HG03439 (cell line): ENCODE results near the gene MAGI2.

Source experiments
- ATAC-seq: cut with Tn5 transposase; IDR thresholded peaks from one replicate; pipeline ENCODE4 v1.9.1; 2021; ENCODE audit warnings: mild to moderate bottlenecking, moderate library complexity; ENCODE audit not compliant: unreplicated experiment

The MAGI2 gene

DNA sequence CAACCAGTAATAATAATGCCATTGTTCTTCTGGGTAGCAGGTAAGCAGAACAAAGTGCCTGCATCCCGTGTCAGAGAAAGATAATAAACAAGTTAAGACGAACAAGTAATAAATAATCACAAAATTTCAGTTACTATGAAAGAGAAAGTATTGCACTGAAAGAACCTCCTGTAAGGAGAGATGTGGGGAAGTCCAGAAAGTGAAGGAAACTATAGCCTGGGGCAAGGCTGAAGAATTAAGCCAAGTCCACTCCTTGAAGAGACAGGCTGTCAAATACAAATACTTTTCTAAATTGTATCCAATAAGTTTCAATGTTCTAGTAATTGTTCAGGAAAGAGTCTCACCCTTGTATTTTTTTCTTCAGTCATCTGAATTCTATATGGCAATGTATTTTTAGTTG, 611.4 kb downstream of the MAGI2 start:
- no peak for ATAC-seq

DNA sequence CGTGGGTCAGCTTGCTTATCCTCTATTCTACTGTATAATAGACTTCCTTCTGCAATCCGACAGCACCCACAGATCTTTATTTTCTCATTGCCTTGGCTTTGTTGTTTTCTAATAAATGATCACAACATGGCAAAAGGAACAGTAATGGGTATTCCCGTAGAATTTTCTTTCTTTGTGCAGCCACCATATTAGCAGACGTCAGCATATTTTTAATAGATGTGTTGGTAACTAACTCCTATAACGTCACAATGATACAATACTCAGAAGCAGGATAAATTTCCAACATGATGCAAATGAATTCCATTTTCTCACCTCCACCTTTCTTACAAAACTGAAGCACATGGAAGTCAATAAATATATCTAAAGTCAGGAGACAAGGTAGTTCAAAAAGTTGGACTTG, 617.6 kb downstream of the MAGI2 start:
- no peak for ATAC-seq

DNA sequence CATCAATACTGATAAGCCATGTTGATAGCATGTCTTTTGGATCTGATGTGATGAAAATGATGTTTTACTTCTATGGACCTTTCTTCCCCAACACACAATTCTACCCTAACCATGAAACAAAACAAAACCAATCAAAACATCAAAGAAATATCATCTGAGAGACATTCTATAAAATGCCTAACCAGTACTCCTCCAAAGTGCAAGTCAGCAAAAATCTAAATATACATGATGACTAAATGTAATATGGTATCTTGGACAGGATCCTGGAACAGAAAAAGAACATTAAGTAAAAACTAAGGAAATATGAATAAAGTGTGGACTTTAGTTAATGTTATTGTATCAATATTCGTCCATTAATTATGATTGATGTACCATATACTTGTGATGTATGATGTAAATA, 625.1 kb downstream of the MAGI2 start:
- ATAC-seq, result no peak

DNA sequence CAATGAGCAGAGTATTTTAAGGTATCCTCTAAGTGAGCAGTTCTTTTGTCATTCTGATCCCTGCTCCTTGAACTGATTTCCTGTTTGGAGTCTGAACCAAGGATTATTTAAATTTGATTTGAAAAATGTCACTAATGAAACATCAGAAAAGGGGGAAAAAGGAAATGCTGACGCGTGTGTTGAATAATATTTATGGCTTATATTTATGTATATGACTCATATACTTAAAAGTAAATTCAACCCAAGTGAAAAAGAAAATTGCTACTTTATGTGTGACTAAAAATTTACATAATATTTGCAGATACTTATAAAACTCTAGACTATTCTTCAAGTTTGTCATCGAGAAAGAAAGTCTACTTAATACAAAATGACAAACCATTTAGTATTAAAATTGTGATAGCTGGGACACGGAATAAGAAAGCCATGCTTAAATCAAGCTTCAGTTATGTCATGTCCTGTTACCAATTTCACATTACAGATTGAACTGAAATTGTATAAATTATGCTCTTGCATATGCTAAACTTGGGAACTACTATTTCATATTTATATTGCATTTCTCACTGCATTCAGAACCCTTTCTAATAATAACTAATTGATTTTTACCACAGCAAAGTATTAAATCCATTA, 649.9 kb downstream of the MAGI2 start:
- ATAC-seq, result no peak

DNA sequence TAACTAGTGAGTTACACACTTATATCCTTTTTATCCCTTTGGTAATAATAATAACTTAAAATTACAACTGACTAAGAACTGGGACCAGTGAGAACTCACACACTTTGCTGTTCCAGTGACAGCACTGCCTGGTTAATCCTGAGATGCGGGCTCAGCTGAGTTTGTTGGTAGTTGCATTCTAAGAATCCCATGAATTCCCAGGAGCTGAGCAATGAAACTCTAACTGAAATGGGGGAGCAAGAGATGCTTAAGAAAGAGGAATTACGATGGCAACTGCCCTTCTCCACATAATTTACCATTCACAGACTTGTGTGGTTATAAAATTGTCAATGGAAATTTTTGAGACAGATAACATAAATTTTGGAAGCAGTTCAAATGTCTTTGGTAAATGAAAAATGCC, 659.4 kb downstream of the MAGI2 start:
- ATAC-seq, result no peak

DNA sequence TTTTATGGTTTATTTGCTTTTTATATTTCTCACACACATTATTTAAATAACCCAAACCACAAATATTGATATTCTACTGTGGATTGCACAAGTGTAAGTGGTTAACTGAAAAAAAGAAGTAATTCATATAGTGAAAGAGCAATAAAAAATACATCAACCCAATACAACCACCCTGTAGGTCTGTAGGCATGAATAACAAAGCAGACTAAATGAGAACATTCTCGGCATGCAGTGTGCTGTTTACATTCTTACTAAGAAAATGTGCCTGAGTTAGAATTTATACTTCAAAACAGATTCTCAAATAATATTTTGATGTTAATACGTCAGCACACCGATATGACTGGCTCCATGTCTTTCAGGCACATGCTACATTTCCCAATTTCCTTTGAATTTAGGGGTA, 660.8 kb downstream of the MAGI2 start:
- ATAC-seq, result no peak

DNA sequence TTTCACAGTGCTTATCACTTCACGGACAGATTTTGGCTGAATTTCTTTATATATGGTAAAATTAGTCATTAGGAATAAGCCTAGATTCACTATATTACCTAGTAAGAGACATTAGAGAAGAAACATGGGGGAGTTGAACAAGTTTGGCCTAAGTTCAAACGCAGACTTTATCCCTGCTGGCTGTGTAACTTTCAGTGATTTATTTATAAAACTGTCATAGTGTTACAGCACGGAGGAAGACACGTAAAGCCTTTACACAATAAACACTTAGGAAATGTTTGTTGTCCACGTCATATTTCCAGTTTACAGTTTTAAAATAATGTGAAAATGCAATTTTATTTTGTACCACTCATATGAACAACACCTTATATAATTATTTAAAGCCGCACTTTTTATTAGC, 661.5 kb downstream of the MAGI2 start:
- no peak for ATAC-seq

DNA sequence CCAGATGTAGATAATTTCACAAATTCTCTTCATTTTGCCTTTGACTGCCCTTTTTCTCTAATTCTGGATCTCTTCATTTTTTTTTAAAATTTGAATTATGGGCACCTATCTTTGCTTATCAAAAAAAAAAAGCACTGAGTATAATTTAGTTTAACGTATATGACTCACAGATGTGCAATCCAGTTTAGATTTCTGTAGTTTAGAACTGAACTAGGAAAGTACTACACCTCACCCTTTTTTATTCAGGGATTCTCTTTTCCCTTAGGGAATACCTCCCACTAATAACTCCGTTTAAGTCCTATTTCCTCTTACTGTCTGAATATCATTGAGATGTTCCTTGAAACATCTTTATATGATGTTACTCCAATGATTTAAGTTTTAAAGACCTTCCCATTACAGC, 665.0 kb downstream of the MAGI2 start:
- ATAC-seq, result no peak

DNA sequence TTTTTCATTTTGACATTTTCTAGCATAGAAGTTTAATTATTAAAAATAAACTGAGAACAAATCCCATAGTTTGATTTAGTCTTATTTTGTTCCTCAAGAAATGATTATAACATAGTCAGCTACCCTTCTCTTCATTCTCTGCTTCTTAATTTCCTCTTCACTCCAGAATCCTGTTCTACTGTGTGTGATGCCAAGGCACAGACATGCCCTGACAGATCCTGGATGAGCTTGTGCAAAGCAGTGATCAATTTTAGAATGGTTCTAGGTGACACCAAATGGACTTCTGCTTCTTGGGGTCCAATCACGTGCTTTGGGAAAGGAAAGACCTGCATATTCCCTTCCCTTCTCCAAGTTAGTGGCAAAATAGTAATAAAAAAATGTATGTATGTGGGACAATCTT, 665.6 kb downstream of the MAGI2 start:
- ATAC-seq, result no peak

DNA sequence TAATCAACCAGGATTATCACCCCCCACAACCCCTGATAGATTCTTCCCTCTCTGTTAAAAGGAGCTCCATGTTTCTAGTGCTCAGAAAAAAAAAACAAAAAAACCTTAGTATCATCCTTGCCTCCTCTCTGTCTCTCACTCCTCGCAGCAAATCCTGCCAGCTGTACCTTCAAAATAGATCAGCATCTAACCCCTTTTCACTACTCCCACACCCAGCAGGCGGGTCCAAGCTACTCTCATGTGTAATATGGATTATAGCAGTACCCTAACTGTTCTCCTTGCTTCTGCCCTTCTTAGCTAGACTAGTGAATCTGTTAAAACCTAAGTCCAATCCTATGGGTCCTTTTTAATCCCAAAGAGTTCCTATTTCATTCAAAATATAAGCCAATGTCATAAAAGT, 667.4 kb downstream of the MAGI2 start:
- no peak for ATAC-seq

DNA sequence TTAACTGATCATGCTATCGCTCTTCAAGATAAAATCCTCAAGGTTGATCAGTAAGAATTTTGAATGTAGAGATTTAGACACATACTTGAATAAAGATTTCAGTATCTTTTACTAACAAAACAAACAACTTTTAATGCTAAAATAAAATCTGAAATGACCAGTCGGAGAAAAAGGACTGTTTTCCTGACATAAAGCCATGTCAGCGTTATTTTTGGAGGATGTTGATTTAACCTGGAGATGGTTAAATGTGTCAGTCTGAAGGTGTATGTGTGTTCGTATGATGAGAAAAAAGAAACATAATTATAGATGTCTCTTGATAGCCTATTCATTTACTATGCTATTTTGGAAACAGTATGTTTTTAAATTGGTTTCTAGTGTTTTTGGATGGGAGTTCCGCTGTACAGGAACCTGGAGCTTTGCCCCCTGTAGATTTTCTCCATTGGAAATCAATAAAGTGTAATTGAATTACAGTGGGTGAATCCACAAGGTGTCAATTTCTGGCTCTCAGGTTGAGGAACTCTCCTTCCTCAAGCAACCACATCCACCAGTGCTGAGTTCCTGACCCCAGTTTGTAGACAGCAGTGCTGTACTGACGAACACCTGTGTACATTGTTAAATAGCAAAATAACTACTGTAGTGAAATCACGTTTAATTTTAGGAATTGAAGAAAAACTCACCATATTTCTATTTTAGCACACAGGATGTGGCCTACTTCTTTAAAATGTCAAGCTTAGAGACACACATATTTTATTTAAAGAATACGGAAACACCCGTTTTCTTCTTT, 670.1 kb downstream of the MAGI2 start:
- ATAC-seq, result no peak

DNA sequence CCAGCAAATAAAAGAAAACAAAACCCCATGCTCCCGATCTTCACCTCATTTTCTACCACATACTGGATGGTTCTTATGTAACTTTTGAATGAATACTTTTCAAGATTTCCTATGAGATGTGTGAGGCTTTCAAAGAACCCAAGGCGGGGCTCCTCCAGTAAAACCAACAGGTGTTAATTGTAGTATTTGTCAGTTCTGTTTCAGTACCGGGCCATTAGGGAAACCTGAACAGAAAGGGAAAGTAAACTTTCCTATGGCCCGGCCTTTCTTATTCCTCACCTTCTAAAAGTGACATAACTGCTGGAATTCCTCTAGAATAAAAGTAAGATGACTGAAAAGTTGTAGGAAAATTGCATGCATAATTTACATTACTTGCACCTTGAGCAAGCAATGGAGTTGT, 672.9 kb downstream of the MAGI2 start:
- no peak for ATAC-seq

DNA sequence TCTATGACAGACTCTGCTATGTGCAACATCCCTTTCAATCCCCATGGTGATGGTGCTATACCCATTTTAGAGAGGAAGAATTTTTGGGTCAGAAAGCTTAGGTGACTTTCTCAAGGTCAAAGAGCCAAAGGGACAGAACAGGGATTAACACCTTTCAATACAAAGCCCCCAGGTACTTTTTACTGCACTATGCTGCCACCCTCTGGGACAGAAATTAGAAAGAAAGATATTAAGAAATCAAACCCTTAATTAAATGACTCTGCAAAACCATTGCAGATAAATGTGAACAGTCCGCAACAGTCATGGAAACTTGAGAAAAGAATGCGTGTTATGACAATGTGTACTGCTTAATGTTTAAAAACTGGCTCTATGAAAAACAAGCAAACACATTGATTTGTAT, 673.7 kb downstream of the MAGI2 start:
- no peak for ATAC-seq

DNA sequence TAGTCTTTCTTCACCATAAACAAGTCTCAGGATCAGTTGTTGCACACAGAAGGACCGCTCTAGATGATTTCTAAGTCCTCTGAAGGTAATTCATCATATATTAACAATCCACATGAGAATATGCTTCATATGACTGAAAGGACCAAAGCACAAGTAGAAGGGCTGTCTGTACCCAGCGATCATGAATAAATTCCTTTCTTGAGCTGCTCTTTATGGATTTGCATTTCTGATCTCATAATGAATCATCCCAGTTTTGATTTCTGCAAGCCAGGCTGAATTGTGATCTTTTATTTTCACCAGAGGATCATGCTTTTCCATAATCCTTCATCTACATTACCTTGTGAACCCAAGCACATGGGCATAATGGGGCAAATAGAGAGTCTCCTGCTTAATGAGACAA, 675.6 kb downstream of the MAGI2 start:
- ATAC-seq, result no peak

DNA sequence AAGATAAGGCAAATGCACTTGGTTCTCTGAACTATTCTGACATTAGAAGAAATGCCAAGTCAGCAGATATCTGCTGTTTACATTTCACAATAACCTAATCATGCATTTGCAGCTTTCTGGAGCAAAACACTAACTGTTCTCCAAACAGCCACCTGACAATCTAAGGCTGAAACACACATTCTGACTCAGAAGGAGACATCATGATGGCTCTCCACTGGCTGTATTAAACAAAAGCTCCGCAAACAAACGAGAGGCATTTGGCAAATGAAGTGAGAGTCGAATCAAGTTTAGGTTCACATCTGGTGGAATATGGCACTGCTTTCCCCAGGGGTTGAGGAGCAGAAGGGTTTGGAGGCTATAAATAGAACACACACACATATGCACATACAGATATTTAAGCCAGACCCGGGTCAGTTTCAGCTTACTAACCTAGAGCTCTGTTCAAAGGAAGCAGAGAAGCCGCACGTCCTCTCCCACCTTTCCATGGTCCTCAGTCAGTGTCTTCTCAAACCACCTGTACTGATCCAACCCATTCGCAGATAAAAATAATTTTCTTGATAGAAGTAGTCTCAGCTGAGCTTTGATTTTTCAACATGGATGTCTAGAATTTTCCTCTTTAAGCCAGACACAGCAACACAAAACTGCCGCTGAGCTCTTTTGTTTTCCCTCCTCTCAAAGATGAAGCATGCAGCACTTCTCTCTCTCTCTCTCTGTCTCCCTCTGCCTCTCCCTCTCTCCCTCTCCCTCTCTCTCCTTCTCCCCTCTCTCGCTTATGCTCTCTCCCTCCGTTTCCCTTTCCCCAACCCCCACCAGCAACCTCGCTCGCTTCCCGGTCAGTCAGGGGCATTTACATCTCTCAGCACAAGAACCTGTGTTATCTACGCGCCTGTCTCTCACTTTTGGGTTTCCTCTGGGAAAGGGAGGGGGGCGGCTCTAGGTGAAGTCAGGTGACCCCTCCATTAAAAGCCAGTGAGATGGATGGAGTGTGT, 682.8 kb downstream of the MAGI2 start:
- ATAC-seq, result no peak

DNA sequence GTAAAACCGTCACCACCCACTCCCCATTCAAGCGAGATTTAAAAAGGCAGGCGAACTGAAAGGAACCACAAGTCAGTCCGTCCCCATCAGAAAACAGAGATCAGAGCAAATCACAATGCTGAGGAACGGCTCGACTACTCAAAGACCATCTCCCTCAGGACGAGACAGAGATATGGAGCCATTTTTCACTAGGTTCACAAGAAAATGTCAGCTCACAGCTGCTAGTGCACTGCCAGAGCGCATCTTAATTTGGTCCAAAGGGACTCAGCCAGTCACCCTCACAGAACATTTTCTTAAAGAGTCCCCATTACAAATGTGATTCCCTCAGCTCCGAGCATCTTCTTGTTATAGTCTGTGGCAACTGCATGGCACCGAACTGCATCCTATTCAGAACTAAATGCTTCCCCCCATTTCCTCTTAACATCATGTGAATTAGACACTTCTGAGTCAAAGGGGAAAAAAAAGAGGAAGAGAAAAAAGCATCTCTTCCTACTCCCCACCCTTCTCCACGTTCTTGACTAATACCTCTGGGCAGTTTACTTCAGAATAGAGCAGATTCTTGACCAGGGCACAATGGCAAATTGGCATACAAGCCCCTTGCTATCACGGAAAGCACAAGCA, 683.9 kb downstream of the MAGI2 start:
- ATAC-seq, result peak; percentile 76

DNA sequence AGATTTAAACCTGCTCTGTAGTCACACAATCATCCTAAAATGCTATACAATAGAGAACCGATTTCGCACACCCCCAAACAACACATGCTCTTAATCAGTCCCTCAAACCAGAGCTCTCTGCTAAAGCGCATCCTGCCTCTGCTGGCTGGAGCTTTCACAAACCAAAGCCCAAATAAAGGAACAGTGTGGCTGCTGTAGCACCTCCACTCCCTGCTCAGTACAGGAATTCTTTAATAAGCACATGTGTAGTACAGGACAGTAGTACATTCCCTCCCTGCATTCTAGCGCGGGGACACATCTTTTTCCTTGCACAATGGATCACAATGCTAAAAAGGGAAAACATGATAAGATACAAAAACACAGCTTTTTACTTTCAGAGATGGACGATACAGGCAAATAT, 684.6 kb downstream of the MAGI2 start:
- ATAC-seq, result no peak

DNA sequence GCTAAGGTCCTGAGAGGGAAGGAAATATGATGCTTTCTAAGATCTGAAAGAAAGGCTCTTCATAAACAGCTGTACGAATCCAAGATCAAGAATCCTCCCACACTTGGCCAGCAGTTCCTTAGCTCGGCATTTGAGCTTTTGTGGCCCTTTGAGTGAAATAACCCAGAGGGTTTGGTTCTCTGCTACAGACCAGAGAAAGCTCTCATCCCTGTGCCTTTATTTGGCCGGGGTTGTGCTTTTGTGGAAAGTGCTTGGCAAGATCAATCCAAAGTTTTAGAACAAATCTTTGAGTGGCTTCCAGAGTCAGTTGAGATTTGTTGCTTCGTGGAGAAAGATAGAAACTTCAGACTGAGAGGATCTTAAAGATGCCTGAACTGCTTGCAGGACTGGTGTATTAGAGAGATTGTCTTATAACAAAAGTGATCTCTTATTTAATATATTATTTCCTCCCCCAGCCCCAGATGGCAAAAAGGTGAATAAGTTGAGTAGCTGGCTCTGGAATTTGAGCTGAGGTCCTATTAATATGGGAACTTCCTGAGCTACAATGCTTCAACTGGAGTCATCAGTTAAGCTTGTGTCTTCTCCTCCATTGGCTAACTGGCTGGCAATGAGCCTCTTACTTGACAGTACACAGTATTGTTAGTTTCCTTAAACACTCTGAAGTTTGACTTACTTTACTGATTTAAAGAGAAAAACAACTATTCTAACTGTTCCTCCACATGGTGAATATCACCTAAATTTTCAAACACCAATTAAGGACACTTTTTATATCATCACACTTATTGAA, 687.3 kb downstream of the MAGI2 start:
- ATAC-seq, result no peak

DNA sequence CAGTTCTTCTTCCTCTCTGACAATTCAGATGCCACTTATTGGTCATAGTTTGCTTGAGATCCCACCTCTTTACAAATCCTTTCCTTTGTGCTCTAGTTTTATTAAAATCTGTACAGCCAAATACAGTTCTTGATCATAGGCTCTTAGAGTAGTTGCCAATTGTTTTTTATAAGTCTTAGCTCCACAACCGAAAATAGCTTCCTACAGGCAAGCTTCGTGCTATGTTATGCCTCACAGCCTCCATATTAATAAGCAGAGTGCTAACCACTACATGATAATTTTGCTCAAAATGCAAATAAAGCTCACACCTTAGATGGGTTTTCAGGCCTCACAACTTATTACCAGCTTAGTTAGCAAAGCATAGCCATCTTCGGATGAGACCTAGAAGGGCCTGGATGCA, 688.9 kb downstream of the MAGI2 start:
- ATAC-seq, result no peak

DNA sequence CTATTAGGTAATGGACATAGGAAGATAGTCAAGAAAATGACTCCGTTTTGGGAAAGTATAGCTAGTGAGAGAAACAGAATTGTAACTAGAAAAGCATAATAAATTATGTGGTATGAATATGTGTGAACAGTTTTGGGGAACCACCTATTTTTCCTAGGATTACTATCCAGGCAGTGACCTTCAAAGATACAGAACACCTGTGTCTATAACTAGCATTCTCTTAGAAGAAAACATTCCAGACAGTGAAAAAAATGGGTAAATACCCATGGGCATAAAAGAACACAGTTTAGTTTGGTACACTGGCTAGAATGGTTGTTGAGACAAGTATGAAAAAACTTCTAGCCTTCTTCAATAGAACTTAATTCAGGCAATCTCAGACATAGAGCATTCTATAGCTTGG, 690.8 kb downstream of the MAGI2 start:
- no peak for ATAC-seq
